Activated naive CD8-positive, alpha-beta T cell (primary cell): Measurements from ENCODE around the gene EBF4.
"Not testable (repeated sequence)": the region's sequence is repeated elsewhere in the genome, so short reads cannot be mapped to it uniquely, and the experiment has no call there.

ENCODE experiments used
- H3K27ac Mint-ChIP-seq: one replicate; pipeline ENCODE4 v1.8.0; 2021; ENCODE audit warnings: mixed read lengths
- H3K27me3 Mint-ChIP-seq: one replicate; pipeline ENCODE4 v1.8.0; 2021; ENCODE audit warnings: mixed read lengths
- H3K36me3 Mint-ChIP-seq: one replicate; pipeline ENCODE4 v1.8.0; 2021; ENCODE audit warnings: mixed read lengths
- H3K4me1 Mint-ChIP-seq: one replicate; pipeline ENCODE4 v1.8.0; 2021; ENCODE audit warnings: low read depth, mixed read lengths
- H3K4me3 Mint-ChIP-seq: one replicate; pipeline ENCODE4 v1.8.0; 2021; ENCODE audit warnings: mild to moderate bottlenecking, mixed read lengths
- H3K9me3 Mint-ChIP-seq: one replicate; pipeline ENCODE4 v1.8.0; 2021; ENCODE audit warnings: low read depth, mixed read lengths

The EBF4 gene

DNA sequence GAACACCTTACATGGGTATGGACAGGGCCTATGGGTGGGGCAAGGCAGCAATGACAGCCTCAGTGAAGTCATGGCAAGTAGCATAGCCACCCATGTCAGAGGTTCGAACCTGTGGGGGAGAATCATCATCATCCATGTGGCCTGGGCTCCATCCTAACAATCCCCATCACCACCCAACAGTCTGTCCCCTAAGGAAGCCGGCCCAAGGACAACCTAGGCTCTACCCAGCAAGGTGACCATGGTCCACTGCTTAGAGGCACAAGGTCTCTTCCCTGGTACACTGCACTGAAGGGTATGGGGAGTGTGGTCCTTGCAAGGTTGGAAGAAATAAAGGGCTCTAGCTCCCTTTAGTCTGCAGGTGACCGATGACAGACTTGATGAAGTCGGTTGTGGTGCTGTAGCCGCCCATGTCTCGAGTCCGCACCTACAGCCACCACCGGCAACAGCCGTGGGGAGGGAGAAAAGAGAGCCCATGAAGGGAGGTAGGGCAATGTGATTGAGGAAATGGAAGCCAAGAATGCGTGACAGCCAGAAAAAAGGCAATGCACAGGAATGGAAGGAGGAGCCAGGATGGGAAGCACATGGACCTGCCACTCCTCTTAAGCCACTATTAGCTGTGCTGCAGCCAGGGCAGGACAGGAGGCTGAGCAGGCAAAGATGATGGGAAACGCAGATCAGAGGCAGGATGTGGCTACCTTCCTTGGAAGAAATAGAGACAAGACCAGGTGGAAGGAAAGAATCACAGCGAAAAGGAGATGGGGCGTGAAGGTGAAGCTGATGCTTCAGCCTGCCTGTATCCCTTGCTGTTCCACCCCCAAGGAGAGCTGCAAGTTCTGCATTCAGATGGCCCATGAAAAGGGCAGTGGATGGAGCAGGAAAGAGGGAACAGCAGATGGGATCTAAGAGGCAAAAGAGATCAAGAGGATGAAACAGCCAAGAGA is 33.9 kb upstream of the EBF4 start:
- Mint-ChIP-seq H3K27ac (peak overlapping the region; percentile 89), H3K4me1 (peaks cover 54% of the 10 kb centered on the region), H3K27me3 (no peaks in the 10 kb centered on the region), H3K9me3 (no peaks in the 10 kb centered on the region), H3K36me3 (peaks cover 30% of the 10 kb centered on the region), H3K4me3 (peak overlapping the region; percentile 40)

DNA sequence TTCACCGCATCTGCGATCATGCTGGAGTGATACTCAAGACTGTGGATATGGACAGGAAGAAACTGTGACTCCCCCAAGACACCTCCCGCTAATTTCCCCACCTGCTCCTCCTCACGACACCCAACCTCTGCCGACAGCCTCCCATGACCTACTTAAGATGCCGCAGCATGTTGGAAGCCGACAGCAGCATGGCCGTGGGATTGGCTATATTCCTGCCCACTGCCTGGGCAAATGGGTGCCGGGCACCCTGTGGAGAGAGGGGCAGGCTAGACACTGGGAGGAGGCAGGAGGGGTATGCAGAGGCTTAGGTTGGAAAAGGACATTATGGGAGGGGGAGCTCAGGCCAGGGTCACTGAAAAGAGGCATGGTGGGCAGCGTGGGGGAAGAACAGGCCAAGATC is 33.0 kb upstream of the EBF4 start:
- no peaks in the 10 kb centered on the region for H3K9me3 Mint-ChIP-seq
- no peak overlapping the region for H3K4me3 Mint-ChIP-seq
- peaks cover 56% of the 10 kb centered on the region for H3K4me1 Mint-ChIP-seq
- peak overlapping the region; percentile 22 for H3K27ac Mint-ChIP-seq
- no peaks in the 10 kb centered on the region for H3K27me3 Mint-ChIP-seq
- H3K36me3 Mint-ChIP-seq = peaks cover 25% of the 10 kb centered on the region

DNA sequence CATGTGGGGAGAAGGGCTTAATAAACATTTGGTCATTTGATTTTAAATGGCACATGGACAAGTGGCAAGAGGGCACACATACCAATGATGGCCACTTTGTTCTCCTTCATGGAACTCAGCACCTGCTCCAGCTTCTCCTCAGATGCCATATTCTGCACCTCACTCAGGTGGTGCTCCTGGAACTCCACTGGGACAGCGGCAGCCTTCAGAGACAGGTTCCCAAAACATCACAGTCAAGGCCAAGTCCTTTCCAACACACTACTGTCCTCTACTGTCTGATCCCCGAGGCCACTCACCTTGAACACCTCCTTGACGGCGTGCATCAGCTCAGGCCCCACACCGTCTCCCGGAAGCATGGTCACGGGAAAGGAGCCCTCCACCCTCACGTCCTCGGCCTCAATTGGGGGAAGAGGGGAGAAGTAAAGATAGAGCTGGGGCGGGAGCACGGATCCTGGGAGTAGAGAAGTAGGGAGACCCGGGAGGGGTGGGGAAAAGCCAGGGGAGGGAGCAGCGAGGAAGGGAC is 29.2 kb upstream of the EBF4 start:
- Mint-ChIP-seq H3K27me3 (no peaks in the 10 kb centered on the region), H3K9me3 (no peaks in the 10 kb centered on the region), H3K4me3 (peak overlapping the region; percentile 94), H3K4me1 (peaks cover 30% of the 10 kb centered on the region), H3K36me3 (peaks cover 15% of the 10 kb centered on the region), H3K27ac (peak overlapping the region; percentile 100)

DNA sequence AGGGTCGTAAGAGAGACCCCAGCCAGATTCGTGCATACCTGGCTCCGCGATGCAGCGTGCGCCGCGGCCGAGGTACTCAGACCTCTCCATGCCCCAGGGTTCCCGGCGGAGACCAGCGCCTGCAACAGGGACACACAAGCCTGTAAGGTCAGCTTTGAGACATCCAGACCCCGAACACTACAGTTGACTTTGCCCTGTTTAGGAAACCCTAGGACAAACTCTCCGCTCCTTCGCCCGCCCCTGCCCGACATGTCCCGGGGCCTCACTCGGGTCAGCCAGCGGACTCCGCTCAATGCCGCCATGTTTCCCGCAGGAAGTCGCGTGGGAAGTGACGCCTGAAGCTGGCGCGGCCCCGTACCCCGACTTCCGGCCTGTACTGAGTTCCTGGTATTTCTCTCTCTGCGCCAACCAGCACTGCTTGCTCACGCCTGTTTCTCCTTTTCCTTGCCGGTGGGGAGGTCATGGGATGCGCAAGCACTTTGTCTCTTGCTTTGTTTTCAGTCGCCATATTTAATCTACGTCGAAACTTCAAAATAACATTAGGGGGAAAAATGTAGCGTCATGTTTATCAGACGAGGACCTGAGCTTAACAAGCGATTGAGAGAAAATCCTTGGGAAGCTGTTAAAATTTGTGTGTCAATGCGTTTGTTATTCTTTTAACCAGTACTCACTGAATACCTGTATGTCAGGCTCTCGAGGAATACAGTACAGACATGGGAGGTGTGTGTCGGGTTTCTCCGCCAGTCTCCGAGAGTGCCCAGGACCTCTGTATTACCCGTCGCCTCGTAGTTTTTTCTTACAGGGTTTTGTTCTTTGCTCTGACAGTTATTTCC is 28.5 kb upstream of the EBF4 start, which contains the start of gene IDH3B:
Gene IDH3B, minus strand, starts transcription at position 330 of the 833 bp plus-strand sequence. Its CDS starts 28 bp downstream, at position 302.
- no peaks in the 10 kb centered on the region for H3K27me3 Mint-ChIP-seq

DNA sequence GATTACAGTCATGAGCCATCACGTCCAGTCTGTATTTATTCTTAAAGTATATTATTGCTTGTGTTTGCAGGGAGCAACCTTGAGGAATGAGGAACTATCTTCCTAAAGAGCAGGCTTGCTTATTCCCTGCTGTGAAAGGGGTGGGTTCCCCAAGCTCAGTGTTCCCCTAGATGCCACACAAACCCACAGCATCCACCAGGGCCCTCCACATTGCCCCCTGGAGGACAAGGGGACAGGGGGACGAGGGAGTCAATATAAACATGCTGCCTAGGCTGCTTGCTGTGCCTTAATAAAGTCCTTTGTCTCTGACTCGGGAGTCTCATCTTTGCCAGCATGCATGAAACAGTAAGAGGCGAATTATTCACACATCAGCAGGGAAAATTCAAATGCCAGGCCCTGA is 20.6 kb upstream of the EBF4 start:
- Mint-ChIP-seq H3K27me3 (no peaks in the 10 kb centered on the region), H3K9me3 (no peaks in the 10 kb centered on the region), H3K4me3 (no peak overlapping the region), H3K4me1 (no peaks in the 10 kb centered on the region), H3K36me3 (no peaks in the 10 kb centered on the region), H3K27ac (no peak overlapping the region)

More for the DNA sequence above, 28.5 kb upstream of the EBF4 start, which contains the start of gene IDH3B:
- peak within 1 kb of the TSS; percentile 100 for H3K27ac Mint-ChIP-seq
- no peaks in the 10 kb centered on the region for H3K9me3 Mint-ChIP-seq
- peak within 1 kb of the TSS; percentile 94 for H3K4me3 Mint-ChIP-seq
- peaks cover 25% of the 10 kb centered on the region for H3K4me1 Mint-ChIP-seq
- peaks cover 9% of the 10 kb centered on the region for H3K36me3 Mint-ChIP-seq

DNA sequence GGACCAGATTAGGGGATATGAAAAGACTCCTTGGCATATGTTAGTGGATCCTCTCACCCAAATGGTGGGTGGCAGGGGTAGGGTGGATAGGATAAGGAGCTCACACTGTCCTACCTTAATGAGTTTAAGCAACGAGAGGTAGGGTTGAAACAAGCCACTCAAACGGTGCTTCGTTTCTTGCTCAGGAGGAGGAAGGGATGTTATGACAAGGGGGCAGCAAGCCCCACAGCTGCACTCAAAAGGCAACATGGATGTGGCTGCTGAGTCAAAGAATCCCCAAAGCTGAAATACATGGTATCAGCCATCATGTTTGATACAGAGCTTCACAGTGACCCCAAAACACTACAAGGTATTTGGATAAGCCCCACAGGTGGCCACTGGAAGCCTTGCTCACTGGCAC is 20.1 kb upstream of the EBF4 start:
- no peaks in the 10 kb centered on the region for H3K4me1 Mint-ChIP-seq
- no peak overlapping the region for H3K27ac Mint-ChIP-seq
- no peak overlapping the region for H3K4me3 Mint-ChIP-seq
- H3K36me3 Mint-ChIP-seq = no peaks in the 10 kb centered on the region
- H3K9me3 Mint-ChIP-seq = no peaks in the 10 kb centered on the region
- no peaks in the 10 kb centered on the region for H3K27me3 Mint-ChIP-seq

DNA sequence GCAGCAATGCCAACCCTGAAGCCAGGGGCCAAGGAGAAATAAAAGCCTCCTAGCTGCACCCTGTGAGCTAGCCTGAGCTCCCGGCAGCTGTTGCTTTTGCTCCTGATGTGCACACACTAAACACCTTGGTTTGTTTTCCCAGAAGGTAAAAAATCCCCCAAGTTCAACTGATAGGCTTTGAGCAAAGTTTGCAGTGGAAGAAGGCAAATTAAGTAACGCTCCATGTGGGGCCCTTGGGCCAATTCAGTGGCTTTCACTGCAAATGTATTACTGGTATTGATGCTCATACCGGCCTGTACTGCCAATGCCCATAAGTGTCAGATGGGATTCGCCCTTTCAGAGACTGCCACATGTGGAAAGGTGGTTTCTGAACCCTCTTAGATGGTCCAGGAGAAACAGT is 19.1 kb upstream of the EBF4 start:
- no peaks in the 10 kb centered on the region for H3K27me3 Mint-ChIP-seq
- no peaks in the 10 kb centered on the region for H3K36me3 Mint-ChIP-seq
- H3K4me3 Mint-ChIP-seq = no peak overlapping the region
- no peaks in the 10 kb centered on the region for H3K4me1 Mint-ChIP-seq
- no peak overlapping the region for H3K27ac Mint-ChIP-seq
- H3K9me3 Mint-ChIP-seq = no peaks in the 10 kb centered on the region

DNA sequence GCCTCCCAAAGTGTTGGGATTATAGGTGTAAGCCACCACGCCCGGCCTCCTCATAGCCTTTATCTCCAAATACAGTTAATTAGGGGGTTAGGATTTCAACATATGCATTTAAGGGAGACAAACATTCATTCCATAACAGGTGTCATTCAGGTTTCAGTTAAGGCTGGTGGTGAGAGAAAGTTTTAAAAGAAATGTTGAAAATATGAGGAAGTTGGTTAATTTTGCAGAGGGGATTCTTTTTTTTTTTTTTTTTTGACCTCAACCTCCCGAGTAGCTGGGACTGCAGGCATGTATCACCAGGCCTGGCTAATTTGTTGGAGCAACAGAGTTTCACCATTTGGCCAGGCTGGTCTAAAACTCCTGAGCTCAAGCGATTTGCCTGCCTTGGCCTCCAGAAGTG is 12.5 kb upstream of the EBF4 start:
- peaks cover 14% of the 10 kb centered on the region for H3K27me3 Mint-ChIP-seq
- H3K4me1 Mint-ChIP-seq = no peaks in the 10 kb centered on the region
- no peaks in the 10 kb centered on the region for H3K36me3 Mint-ChIP-seq
- no peak overlapping the region for H3K27ac Mint-ChIP-seq
- no peak overlapping the region for H3K4me3 Mint-ChIP-seq
- no peaks in the 10 kb centered on the region for H3K9me3 Mint-ChIP-seq

DNA sequence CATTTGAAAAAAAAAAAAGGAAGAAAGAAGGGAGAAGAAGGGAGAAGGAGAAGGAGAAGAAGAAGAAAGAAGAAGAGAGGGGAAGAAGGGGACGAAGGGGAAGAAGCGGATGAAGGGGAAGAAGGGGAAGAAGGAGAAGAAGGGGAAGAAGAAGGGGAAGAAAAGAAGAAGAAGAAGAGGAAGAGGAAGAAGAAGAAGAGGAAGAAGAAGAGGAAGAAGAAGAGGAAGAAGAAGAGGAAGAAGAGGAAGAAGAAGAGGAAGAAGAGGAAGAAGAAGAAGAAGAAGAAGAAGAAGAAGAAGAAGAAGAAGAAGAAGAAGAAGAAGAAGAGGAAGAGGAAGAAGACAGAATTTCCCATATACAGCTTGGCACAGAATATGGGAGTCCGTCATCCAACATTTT is 10.5 kb upstream of the EBF4 start:
- H3K27ac Mint-ChIP-seq, H3K9me3 Mint-ChIP-seq: not testable (repeated sequence)

DNA sequence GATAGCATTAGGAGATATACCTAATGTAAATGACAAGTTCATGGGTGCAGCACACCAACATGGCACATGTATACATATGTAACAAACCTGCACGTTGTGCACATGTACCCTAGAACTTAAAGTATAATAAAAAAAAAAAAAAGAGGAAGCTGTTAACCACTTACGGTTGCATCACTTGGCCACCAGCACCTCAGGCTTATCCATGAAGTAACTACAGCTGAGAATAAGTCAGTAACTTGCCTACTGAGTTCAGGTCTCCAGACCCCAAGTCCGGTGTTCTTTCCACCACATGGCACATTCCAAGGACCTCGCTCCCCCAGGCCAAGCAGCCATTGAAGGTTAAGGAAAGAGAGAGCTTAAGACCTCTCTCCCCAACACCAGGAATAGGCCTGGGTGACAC is 7.8 kb upstream of the EBF4 start:
- H3K4me1 Mint-ChIP-seq = peaks cover 15% of the 10 kb centered on the region
- H3K9me3 Mint-ChIP-seq, H3K36me3 Mint-ChIP-seq, H3K4me3 Mint-ChIP-seq, H3K27ac Mint-ChIP-seq: not testable (repeated sequence)
- H3K27me3 Mint-ChIP-seq = peaks cover 11% of the 10 kb centered on the region

More for the DNA sequence above, 10.5 kb upstream of the EBF4 start:
- H3K4me3 Mint-ChIP-seq, H3K4me1 Mint-ChIP-seq, H3K36me3 Mint-ChIP-seq: not testable (repeated sequence)
- peaks cover 14% of the 10 kb centered on the region for H3K27me3 Mint-ChIP-seq

DNA sequence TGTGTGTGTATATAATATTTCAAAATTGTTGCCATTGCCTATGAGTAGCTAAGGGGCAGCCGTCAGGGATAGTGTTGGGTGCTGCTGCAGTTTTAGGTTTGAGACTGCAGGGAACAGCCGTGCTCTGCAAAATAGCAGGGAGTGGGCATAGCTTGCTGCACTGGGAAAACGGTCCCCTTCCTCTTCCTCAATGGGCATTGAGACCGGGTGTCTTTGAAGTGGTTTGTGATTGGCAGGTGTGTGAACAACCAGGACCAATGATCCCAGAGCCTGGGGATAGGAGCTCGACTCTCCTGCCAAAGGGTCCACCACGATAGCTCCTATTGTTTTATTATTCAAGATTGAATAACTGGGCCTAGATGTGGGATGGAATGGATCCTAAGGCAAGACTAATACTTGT is 5.1 kb upstream of the EBF4 start:
- H3K27me3 Mint-ChIP-seq = peaks cover 11% of the 10 kb centered on the region
- H3K9me3 Mint-ChIP-seq = no peaks in the 10 kb centered on the region
- H3K4me1 Mint-ChIP-seq = peaks cover 29% of the 10 kb centered on the region
- H3K27ac Mint-ChIP-seq = no peak overlapping the region
- peak overlapping the region; percentile 30 for H3K4me3 Mint-ChIP-seq
- H3K36me3 Mint-ChIP-seq = no peaks in the 10 kb centered on the region

DNA sequence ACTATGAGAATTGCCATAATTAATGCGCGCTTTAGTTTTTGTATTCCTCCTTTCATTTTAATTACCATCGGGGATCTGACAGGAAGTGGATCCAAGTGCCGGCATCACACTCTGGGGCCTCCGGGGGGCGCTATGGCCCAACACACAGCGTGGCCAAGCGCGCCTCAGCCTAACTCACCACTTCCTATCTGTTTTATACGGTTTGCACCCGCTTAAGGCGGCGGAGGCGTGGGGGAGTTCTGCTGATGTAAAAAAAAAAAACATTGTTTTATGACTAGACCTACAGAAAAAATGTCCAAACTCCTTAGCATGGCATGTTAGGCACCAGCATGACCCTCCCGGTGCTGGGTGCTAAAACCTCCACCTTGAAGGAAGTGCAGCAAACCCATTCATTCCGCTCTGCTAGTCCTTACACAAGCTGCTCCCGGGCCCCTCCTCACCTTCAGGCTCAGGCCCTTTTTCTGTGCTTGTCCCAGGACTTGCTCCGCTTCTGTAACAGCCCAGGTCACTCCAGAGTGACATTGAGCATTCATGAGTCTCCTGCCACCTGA is 4.5 kb upstream of the EBF4 start:
- Mint-ChIP-seq H3K4me1 (peaks cover 29% of the 10 kb centered on the region), H3K9me3 (no peaks in the 10 kb centered on the region), H3K27me3 (peaks cover 8% of the 10 kb centered on the region), H3K4me3 (peak overlapping the region; percentile 30), H3K36me3 (no peaks in the 10 kb centered on the region), H3K27ac (peak overlapping the region; percentile 17)

DNA sequence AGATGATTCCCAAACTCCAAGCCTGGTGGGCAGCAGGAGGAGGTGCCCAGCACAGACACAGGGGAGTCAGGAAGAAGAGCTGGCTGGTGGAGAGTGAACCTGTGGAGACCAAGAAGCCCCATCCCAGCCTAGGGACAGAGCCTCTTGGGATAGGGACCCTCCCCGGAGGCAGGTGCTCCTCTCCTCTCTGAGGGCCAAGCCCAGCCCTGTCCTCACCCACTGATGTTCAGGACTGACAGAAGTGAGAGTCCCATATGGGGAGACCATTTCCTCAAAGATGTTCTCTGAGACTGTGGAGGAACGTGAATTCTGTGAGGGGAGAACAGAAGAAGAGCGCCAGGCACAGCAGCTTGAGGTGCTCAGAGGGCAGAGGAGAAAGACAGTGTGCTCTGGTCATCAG is 2.4 kb upstream of the EBF4 start:
- peaks cover 31% of the 10 kb centered on the region for H3K4me1 Mint-ChIP-seq
- no peak overlapping the region for H3K27ac Mint-ChIP-seq
- H3K36me3 Mint-ChIP-seq = no peaks in the 10 kb centered on the region
- peaks cover 8% of the 10 kb centered on the region for H3K27me3 Mint-ChIP-seq
- H3K4me3 Mint-ChIP-seq = no peak overlapping the region
- no peaks in the 10 kb centered on the region for H3K9me3 Mint-ChIP-seq

DNA sequence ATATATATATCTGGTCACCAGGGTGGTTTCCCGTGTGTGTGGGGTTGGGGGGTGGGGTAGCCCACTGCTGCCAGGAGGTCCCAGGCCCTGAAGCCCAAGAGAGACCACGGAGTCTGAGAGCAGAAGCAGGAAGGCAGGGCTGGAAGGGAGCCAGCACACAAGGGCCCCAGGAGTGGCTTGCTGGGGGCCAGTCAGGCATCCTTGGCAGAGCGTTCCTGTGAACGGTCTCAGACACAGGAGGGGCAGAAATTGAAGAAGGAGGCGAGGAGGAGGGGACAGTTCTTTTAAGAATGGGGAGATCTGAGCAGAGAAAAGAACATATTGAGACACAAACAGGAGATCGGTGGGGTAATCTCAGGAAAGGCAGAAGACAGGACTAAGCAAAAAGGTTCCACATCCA is 1.9 kb upstream of the EBF4 start:
- no peak overlapping the region for H3K27ac Mint-ChIP-seq
- H3K9me3 Mint-ChIP-seq = no peaks in the 10 kb centered on the region
- no peaks in the 10 kb centered on the region for H3K36me3 Mint-ChIP-seq
- H3K27me3 Mint-ChIP-seq = peaks cover 11% of the 10 kb centered on the region
- peaks cover 31% of the 10 kb centered on the region for H3K4me1 Mint-ChIP-seq
- peak overlapping the region; percentile 90 for H3K4me3 Mint-ChIP-seq

DNA sequence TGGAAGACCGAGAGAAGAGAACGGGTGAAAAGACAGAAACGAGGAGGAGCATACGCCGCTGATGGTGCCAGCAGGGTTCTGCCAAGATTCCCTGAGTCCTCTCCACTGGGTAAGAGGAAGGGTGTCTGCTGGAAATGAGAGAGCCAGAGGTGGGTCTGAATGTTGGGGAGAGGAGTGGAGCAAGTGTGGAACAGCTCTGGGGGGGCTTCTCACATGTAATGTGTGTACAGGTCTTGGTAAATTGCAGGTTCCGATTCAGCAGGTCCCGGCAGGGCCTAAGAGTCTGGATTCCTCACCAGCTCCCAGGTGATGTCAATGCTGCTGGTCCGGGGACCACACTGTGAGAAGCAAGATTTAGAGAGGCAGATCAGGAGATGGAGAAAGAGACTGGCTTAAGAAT is 1.5 kb upstream of the EBF4 start:
- peaks cover 31% of the 10 kb centered on the region for H3K4me1 Mint-ChIP-seq
- no peaks in the 10 kb centered on the region for H3K9me3 Mint-ChIP-seq
- H3K4me3 Mint-ChIP-seq = peak overlapping the region; percentile 90
- H3K27ac Mint-ChIP-seq = no peak overlapping the region
- H3K36me3 Mint-ChIP-seq = no peaks in the 10 kb centered on the region
- peaks cover 12% of the 10 kb centered on the region for H3K27me3 Mint-ChIP-seq
